PFSK-1 (cell line): ENCODE data around the gene ATP6V0D1.

Experiments
- FOXP2 ChIP-seq: optimal IDR thresholded peaks from 2 replicates; pipeline ENCODE3; 2011; ENCODE audit warnings: borderline replicate concordance, control low read depth, inconsistent platforms; ENCODE audit not compliant: insufficient read depth; ENCODE audit errors: extremely low read length, extremely low read depth
- POLR2AphosphoS5 ChIP-seq: IDR thresholded peaks from 2 replicates; pipeline ENCODE4 v1.6.1; 2012; ENCODE audit warnings: low read depth, mild to moderate bottlenecking, control low read depth, low read length, moderate library complexity
- SIN3A ChIP-seq: IDR thresholded peaks from 2 replicates; pipeline ENCODE4 v1.6.1; 2012; ENCODE audit warnings: mild to moderate bottlenecking, low read length, moderate library complexity, borderline replicate concordance; ENCODE audit not compliant: insufficient read depth
- TAF1 ChIP-seq: IDR thresholded peaks from 2 replicates; pipeline ENCODE4 v1.6.1; 2012; ENCODE audit warnings: low read length, control low read depth, borderline replicate concordance; ENCODE audit not compliant: insufficient read depth
- TF ChIP-seq, protein P1 (sequence below), 2 experiments: IDR thresholded peaks; 2 replicates each; pipeline versions ENCODE4 v1.6.1 to v1.8.0; 2011 to 2012; ENCODE audit warnings: low read depth in 2 of 2, low read length in 2 of 2, control low read depth in 1 of 2, inconsistent platforms in 1 of 2, mild to moderate bottlenecking in 1 of 2, moderate library complexity in 1 of 2; ENCODE audit not compliant: insufficient read depth in 1 of 2

ATP6V0D1 gene

DNA sequence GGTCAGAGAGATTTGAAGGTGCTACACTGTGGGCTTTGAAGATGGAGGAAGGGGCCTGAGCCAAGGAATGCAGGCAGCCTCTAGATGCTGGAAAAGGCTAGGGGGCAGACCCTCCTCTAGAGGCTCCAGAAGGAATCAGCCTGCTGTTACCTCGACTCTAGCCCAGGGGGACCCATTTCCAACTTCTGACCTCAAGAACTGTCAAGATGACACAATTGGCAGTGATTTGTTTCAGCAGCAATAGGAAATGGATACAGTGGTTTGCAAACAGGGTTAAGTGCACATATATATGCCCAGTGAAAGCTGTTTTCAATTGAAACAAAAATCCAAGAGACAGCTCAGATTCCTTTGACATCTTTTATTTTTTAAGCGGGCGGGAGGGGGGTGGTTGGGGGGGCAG is 61.0 kb downstream of the ATP6V0D1 start:
- TF ChIP-seq POLR2AphosphoS5, result no peak
- no peak for TF ChIP-seq SIN3A
- no peak for TF ChIP-seq FOXP2
- TF ChIP-seq, protein P1, sequence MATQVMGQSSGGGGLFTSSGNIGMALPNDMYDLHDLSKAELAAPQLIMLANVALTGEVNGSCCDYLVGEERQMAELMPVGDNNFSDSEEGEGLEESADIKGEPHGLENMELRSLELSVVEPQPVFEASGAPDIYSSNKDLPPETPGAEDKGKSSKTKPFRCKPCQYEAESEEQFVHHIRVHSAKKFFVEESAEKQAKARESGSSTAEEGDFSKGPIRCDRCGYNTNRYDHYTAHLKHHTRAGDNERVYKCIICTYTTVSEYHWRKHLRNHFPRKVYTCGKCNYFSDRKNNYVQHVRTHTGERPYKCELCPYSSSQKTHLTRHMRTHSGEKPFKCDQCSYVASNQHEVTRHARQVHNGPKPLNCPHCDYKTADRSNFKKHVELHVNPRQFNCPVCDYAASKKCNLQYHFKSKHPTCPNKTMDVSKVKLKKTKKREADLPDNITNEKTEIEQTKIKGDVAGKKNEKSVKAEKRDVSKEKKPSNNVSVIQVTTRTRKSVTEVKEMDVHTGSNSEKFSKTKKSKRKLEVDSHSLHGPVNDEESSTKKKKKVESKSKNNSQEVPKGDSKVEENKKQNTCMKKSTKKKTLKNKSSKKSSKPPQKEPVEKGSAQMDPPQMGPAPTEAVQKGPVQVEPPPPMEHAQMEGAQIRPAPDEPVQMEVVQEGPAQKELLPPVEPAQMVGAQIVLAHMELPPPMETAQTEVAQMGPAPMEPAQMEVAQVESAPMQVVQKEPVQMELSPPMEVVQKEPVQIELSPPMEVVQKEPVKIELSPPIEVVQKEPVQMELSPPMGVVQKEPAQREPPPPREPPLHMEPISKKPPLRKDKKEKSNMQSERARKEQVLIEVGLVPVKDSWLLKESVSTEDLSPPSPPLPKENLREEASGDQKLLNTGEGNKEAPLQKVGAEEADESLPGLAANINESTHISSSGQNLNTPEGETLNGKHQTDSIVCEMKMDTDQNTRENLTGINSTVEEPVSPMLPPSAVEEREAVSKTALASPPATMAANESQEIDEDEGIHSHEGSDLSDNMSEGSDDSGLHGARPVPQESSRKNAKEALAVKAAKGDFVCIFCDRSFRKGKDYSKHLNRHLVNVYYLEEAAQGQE (IDR thresholded peaks at IDR 0.05; ENCODE audit: insufficient read depth in 1 of 2, low read depth in 2 of 2, low read length in 2 of 2), result no peak
- no peak for TF ChIP-seq TAF1

DNA sequence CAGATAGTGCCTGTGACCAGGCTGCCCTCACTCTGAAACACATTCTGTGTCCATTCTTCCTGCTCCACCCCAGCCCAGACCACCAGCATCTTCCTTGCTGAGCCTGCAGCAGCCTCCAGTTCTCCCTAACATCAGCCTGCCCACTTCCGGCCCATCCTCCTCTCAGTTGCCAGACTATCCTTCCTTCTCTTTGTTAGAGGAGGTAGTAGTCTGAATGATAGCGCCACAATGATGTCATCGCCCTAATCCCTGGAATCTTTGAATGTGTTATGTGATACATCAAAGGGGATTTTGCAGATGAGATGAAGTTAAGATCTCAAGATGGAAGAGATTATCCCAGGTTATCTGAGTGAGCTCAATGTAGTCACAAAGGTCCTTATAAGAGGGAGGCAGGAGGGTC is 61.5 kb downstream of the ATP6V0D1 start:
- TF ChIP-seq SIN3A, result no peak
- TF ChIP-seq TAF1, result no peak
- TF ChIP-seq, protein P1 (IDR thresholded peaks at IDR 0.05; ENCODE audit: insufficient read depth in 1 of 2, low read depth in 2 of 2, low read length in 2 of 2), result no peak
- TF ChIP-seq POLR2AphosphoS5, result no peak
- TF ChIP-seq FOXP2, result no peak

DNA sequence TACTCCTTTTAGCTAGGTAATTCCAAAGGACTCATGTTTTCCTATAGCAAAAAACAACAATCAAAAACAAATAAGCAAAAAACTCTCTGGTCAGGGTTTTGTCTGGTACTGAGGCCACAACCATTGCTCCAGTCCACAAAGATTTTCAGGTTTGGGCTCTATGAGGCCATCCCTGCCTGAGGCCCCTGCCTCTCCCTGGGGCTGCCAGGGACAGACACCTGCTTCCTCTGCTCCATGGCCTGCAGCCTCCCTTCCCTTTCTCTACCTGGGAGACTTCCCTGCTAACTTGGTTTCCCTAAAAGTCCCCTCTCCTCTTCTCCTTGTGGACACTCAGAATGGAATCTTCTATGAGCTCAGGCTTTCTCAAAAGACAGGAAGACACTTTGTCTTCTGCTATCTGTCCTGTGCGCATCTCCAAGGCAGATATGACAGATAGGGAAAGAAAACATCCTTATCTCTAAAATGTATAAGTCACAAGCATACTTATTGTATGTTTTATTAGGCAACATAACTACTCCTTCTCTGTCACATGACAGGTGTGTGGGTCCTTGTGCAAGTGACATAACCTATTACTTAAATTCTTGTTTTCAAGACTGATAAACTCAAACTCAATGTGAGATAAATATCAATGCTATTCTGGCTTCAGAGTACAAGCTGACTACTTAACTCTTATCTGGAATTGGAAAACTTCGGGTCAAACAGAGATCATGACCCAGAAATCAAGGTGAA is 63.5 kb downstream of the ATP6V0D1 start:
- no peak for TF ChIP-seq POLR2AphosphoS5
- TF ChIP-seq FOXP2, result no peak
- TF ChIP-seq TAF1, result no peak
- no peak for TF ChIP-seq SIN3A
- TF ChIP-seq, protein P1 (IDR thresholded peaks at IDR 0.05; ENCODE audit: insufficient read depth in 1 of 2, low read depth in 2 of 2, low read length in 2 of 2), result no peak

- no peak for TF ChIP-seq POLR2AphosphoS5
- no peak for TF ChIP-seq FOXP2
- TF ChIP-seq, protein P1 (IDR thresholded peaks at IDR 0.05; ENCODE audit: insufficient read depth in 1 of 2, low read depth in 2 of 2, low read length in 2 of 2), result no peak
- TF ChIP-seq SIN3A, result no peak
- no peak for TF ChIP-seq TAF1
Measured at GRCh38 chr16:67415872-67416793, 64.8 kb downstream of the ATP6V0D1 start, which contains the start of gene ZDHHC1. TSS of gene ZDHHC1 (minus strand) at chr16:67416477. CDS start at chr16:67407775, 8,702 bp downstream.
